ENCODE results near the gene FAM120A.

FAM120A gene

DNA sequence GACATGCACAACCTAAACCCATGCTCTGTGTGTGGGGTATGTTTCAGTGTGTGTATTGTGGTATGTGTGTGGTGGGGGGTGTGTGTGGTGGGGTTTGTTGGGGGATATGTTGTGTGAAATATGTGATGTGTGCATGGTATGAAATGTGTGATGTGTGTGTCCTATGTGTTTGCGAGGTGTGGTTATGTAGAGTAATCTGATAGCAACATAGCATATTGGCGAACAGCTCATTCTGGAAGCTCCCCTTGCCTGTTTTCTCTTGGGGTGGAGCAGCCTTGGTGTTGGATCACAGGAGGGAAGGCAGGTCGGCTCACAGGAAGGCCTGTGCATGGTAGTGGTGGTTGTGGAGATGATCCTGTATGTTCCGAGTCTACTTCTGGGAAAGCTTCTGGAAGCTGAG lies 89.5 kb downstream of the FAM120A start:
- TF ChIP-seq ZFX (IDR thresholded peaks at IDR 0.05): no peak
- TF ChIP-seq, protein P1, sequence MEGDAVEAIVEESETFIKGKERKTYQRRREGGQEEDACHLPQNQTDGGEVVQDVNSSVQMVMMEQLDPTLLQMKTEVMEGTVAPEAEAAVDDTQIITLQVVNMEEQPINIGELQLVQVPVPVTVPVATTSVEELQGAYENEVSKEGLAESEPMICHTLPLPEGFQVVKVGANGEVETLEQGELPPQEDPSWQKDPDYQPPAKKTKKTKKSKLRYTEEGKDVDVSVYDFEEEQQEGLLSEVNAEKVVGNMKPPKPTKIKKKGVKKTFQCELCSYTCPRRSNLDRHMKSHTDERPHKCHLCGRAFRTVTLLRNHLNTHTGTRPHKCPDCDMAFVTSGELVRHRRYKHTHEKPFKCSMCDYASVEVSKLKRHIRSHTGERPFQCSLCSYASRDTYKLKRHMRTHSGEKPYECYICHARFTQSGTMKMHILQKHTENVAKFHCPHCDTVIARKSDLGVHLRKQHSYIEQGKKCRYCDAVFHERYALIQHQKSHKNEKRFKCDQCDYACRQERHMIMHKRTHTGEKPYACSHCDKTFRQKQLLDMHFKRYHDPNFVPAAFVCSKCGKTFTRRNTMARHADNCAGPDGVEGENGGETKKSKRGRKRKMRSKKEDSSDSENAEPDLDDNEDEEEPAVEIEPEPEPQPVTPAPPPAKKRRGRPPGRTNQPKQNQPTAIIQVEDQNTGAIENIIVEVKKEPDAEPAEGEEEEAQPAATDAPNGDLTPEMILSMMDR (conservative IDR thresholded peaks at IDR 0.05): no peak

GRCh38 chr9:93541581-93542349 lies 90.3 kb downstream of the FAM120A start:
- H3K27ac ChIP-seq: no peak overlapping the region
- TF ChIP-seq, protein P1 (conservative IDR thresholded peaks at IDR 0.05): no peak
- no peak for TF ChIP-seq ZFX (IDR thresholded peaks at IDR 0.05)

More for the DNA sequence above, 89.5 kb downstream of the FAM120A start:
- no peak overlapping the region for H3K27ac ChIP-seq

GRCh38 chr9:93543117-93543516 lies 91.6 kb downstream of the FAM120A start:
- H3K27ac ChIP-seq: no peak overlapping the region
- no peak for TF ChIP-seq ZFX (IDR thresholded peaks at IDR 0.05)
- TF ChIP-seq, protein P1 (conservative IDR thresholded peaks at IDR 0.05): no peak

- TF ChIP-seq ZFX (IDR thresholded peaks at IDR 0.05): no peak
- TF ChIP-seq, protein P1 (conservative IDR thresholded peaks at IDR 0.05): no peak
- H3K27ac ChIP-seq: no peak overlapping the region
Observed at GRCh38 chr9:93546356-93546755, 94.9 kb downstream of the FAM120A start.

DNA sequence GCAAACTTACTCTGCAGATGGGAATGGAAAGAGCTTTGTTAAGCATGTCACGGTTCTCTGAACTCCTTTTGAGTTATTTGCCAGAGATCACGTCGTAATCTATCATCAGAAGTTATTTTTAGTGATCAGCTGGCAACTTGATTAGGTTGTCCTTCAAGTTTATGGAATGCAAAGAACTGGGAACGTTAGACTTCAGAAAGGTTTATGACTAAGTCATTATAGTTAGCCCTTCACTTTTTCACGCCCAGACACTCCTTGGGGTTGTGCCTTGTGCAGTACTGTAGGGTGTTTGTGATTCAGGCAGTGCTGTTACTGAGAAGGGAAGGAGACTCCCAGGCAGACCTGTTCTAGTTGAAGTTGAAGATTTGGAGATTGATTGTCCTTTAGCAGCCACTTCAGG lies 98.1 kb downstream of the FAM120A start:
- no peak overlapping the region for H3K27ac ChIP-seq
- TF ChIP-seq ZFX (IDR thresholded peaks at IDR 0.05): no peak
- TF ChIP-seq, protein P1 (conservative IDR thresholded peaks at IDR 0.05): no peak

- TF ChIP-seq ZFX (IDR thresholded peaks at IDR 0.05): no peak
- TF ChIP-seq, protein P1 (conservative IDR thresholded peaks at IDR 0.05): no peak
- H3K27ac ChIP-seq: no peak overlapping the region
Observed at GRCh38 chr9:93552923-93553322, 101.4 kb downstream of the FAM120A start.

- TF ChIP-seq, protein P1 (conservative IDR thresholded peaks at IDR 0.05): no peak
- no peak for TF ChIP-seq ZFX (IDR thresholded peaks at IDR 0.05)
- no peak overlapping the region for H3K27ac ChIP-seq
Observed at GRCh38 chr9:93555370-93555769, 103.9 kb downstream of the FAM120A start.

All from C4-2B (cell line).